Effector memory CD4-positive, alpha-beta T cell (primary cell): ENCODE measurements around the gene RHBG.

Experiments
- DNase-seq, 3 donors: peaks; one replicate each; pipeline ENCODE4 v3.0.0-alpha.2; 2020
- H3K27ac ChIP-seq: 2 replicates; pipeline ENCODE4 v1.7.0; 2013; ENCODE audit warnings: mild to moderate bottlenecking, low read length, moderate library complexity; ENCODE audit not compliant: insufficient read depth, poor library complexity, severe bottlenecking
- H3K27me3 ChIP-seq: replicated peaks from 2 replicates; pipeline ENCODE4 v1.7.0; 2013; ENCODE audit warnings: mild to moderate bottlenecking, low read length; ENCODE audit not compliant: insufficient read depth, control insufficient read depth, poor library complexity, severe bottlenecking
- H3K36me3 ChIP-seq: 2 replicates; pipeline ENCODE4 v1.7.0; 2013; ENCODE audit warnings: mild to moderate bottlenecking, low read length, moderate library complexity; ENCODE audit not compliant: control insufficient read depth, insufficient read depth
- H3K4me1 ChIP-seq: 2 replicates; pipeline ENCODE4 v1.7.0; 2013; ENCODE audit warnings: low read length, mild to moderate bottlenecking; ENCODE audit not compliant: control insufficient read depth, insufficient read depth, poor library complexity, severe bottlenecking
- H3K4me3 ChIP-seq: 2 replicates; pipeline ENCODE4 v1.7.0; 2013; ENCODE audit warnings: low read length, low read depth, mild to moderate bottlenecking; ENCODE audit not compliant: insufficient read depth, poor library complexity, severe bottlenecking
- H3K9me3 ChIP-seq: 2 replicates; pipeline ENCODE4 v1.7.0; 2013; ENCODE audit warnings: mild to moderate bottlenecking, low read length, moderate library complexity; ENCODE audit not compliant: control insufficient read depth

Gene RHBG

DNA sequence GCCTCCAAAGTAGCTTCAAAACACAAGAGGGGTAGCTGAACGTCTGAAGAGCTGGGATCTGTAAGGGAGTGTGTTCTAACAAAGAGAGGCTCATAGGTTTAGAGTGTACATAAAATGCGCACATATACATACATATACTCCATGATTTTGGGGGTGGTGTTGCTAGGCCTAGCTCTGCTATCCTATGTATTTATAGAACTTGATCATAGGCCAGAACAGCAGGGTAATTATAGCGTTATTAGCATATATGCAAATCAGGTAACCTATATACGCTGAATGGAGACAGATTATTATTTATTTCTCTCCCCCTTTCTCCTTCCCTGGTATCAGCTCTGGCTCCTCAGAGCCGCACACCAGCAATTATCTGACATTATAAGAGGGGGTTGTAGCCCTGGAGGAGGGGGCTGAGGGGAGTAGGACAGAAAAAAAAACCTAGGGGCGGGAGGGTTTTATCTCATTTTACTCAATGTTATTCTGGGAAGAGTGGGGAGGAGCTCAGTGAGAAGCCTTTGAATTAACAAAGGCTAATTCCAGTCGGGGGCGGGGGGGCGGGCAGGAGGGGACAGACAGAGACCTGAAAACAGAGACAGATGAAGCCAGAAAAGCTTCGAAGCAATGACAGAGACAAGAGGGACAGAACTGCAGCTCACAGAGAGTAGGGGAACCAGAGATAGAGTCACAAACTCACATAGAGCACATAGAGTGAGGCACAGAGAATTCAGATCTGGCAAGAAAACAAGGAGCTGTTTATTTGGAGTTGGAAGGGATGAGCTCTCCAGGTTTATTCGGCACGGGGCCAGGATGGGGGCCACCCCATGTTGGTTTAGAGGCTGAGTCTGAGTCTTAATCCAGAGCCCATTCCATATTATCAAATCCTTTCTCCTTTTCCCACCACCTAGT lies 63.0 kb downstream of the RHBG start:
- Histone ChIP-seq H3K4me3 (no peak overlapping the region), H3K27ac (no peak overlapping the region), H3K4me1 (peaks cover 10% of the 10 kb centered on the region), H3K27me3 (peaks cover 70% of the 10 kb centered on the region), H3K36me3 (no peaks in the 10 kb centered on the region), H3K9me3 (no peaks in the 10 kb centered on the region)
- no peak for DNase-seq

DNA sequence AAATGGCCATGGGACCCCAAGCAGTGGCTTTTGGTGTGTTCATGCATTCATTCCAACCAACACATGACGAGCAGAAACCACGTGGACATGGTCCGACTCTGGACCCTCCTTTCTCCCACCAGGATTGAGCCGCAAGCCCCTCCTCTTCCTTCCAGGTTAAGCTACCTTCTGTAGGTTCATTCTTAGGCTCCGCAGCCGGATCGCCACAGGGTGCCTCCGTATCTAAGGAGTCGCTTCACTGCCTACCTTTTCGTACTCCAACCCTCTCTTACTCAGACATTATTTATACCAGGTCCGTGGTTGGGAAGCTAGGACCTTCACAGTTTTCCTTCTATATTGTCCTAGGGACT lies 63.6 kb downstream of the RHBG start:
- Histone ChIP-seq H3K27me3 (peaks cover 76% of the 10 kb centered on the region), H3K27ac (no peak overlapping the region), H3K36me3 (no peaks in the 10 kb centered on the region), H3K4me3 (no peak overlapping the region), H3K4me1 (peaks cover 15% of the 10 kb centered on the region), H3K9me3 (no peaks in the 10 kb centered on the region)
- no peak for DNase-seq

DNA sequence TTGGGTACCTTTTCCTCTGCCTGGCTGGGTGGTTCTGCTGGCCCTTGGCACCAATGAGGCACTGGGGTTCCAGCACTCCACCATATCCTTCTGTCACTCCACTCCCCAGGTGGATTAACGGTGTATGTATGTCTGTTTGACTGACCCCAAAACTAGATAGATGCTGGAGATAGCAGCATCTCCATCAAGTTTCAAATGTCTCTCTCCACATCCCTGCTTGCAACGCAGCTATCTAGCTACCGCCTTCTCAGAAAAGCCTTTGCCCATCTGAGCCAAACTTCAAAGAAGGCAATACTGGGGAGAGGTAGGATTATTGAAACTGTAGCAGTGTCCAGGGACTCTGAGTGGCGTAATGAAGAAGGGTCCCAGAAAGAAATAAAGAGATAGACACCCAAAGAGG lies 64.0 kb downstream of the RHBG start:
- Histone ChIP-seq H3K27me3 (peaks cover 76% of the 10 kb centered on the region), H3K9me3 (no peaks in the 10 kb centered on the region), H3K4me1 (peaks cover 15% of the 10 kb centered on the region), H3K36me3 (no peaks in the 10 kb centered on the region), H3K27ac (no peak overlapping the region), H3K4me3 (no peak overlapping the region)
- DNase-seq, result no peak

DNA sequence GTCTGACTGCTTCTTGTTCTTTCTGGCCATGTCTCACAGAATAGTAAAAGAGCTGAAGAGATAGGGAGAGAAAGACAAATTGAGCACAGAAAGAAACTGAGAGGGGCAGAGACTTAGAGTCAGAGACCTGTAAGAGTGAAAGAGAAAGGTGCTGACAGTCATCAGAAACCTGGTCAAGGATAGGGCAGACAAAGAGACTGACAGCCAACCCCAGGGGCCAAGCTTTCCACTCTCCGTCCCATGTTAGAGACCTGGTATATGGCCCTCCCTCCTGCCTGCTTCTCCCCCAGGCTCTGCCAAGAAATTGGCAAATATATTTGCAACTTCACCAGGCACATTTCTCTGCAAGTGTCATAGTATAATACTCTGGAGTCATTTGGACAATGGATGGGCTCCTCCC lies 64.6 kb downstream of the RHBG start:
- H3K9me3 ChIP-seq, result no peaks in the 10 kb centered on the region

More for the DNA sequence above, 64.6 kb downstream of the RHBG start:
- Histone ChIP-seq H3K4me3 (no peak overlapping the region), H3K27ac (no peak overlapping the region), H3K27me3 (peaks cover 77% of the 10 kb centered on the region), H3K36me3 (no peaks in the 10 kb centered on the region), H3K4me1 (peaks cover 15% of the 10 kb centered on the region)
- DNase-seq, result no peak
